Measurements from ENCODE around the gene NCOR1. TPM values are rescaled to one million over a fixed set of nuclear protein-coding genes. Genes with fewer than 3 reads are reported as not detected.
A peak's percentile ranks its signal among the peaks of the same experiment; 100 is the strongest.
"Not testable (repeated sequence)": the region's sequence is repeated elsewhere in the genome, so short reads cannot be mapped to it uniquely, and the experiment has no call there.

The NCOR1 gene
- polyA plus RNA-seq, 1 donor from 2014 or later = 166 TPM

GRCh38 chr17:16066125-16066524 lies 149.2 kb downstream of the NCOR1 start:
- peaks cover 7% of the 10 kb centered on the region for H3K36me3 Mint-ChIP-seq
- H3K4me1 Mint-ChIP-seq = no peaks in the 10 kb centered on the region
- no peak overlapping the region for H3K4me3 Mint-ChIP-seq
- H3K9me3 Mint-ChIP-seq = no peaks in the 10 kb centered on the region
- no peak overlapping the region for H3K27ac Mint-ChIP-seq
- H3K27me3 Mint-ChIP-seq = no peaks in the 10 kb centered on the region

GRCh38 chr17:16061631-16062030 lies 153.7 kb downstream of the NCOR1 start:
- Mint-ChIP-seq H3K4me1 (no peaks in the 10 kb centered on the region), H3K9me3 (no peaks in the 10 kb centered on the region), H3K4me3 (no peak overlapping the region), H3K36me3 (peaks cover 5% of the 10 kb centered on the region), H3K27me3 (no peaks in the 10 kb centered on the region), H3K27ac (no peak overlapping the region)

GRCh38 chr17:16055139-16055538 lies 160.2 kb downstream of the NCOR1 start:
- H3K4me1 Mint-ChIP-seq, H3K4me3 Mint-ChIP-seq, H3K27me3 Mint-ChIP-seq, H3K9me3 Mint-ChIP-seq: not testable (repeated sequence)
- peak overlapping the region in 1 of 3 donors; percentile 42 for H3K27ac Mint-ChIP-seq
- peaks cover 13% of the 10 kb centered on the region for H3K36me3 Mint-ChIP-seq

GRCh38 chr17:16052486-16052885 lies 162.8 kb downstream of the NCOR1 start:
- no peaks in the 10 kb centered on the region for H3K27me3 Mint-ChIP-seq
- peak overlapping the region in 1 of 3 donors; percentile 0 for H3K27ac Mint-ChIP-seq
- peaks cover 0 to 2% (median 0%) of the 10 kb centered on the region in 3 donors for H3K9me3 Mint-ChIP-seq
- H3K36me3 Mint-ChIP-seq = peaks cover 13% of the 10 kb centered on the region
- H3K4me3 Mint-ChIP-seq = peak overlapping the region in 1 of 4 donors; percentile 20
- peaks cover 2 to 6% (median 5%) of the 10 kb centered on the region in 3 donors for H3K4me1 Mint-ChIP-seq

GRCh38 chr17:16050844-16051243 lies 164.5 kb downstream of the NCOR1 start:
- Mint-ChIP-seq H3K4me3 (no peak overlapping the region), H3K36me3 (peaks cover 16% of the 10 kb centered on the region), H3K27ac (peak overlapping the region in 1 of 3 donors; percentile 13), H3K27me3 (no peaks in the 10 kb centered on the region), H3K4me1 (peaks cover 2 to 6% (median 5%) of the 10 kb centered on the region in 3 donors), H3K9me3 (peaks cover 0 to 2% (median 0%) of the 10 kb centered on the region in 3 donors)

- H3K27me3 Mint-ChIP-seq = no peaks in the 10 kb centered on the region
- H3K4me1 Mint-ChIP-seq = peaks cover 2 to 5% (median 2%) of the 10 kb centered on the region in 3 donors
- no peak overlapping the region for H3K27ac Mint-ChIP-seq
- H3K36me3 Mint-ChIP-seq = peaks cover 13% of the 10 kb centered on the region
- no peaks in the 10 kb centered on the region for H3K9me3 Mint-ChIP-seq
- H3K4me3 Mint-ChIP-seq = peak overlapping the region in 1 of 4 donors; percentile 37
Observed at GRCh38 chr17:16048811-16049449, 166.4 kb downstream of the NCOR1 start.

GRCh38 chr17:16046966-16047365 lies 168.4 kb downstream of the NCOR1 start:
- H3K36me3 Mint-ChIP-seq = peaks cover 6% of the 10 kb centered on the region
- no peak overlapping the region for H3K27ac Mint-ChIP-seq
- peaks cover 0 to 4% (median 2%) of the 10 kb centered on the region in 3 donors for H3K4me1 Mint-ChIP-seq
- no peak overlapping the region for H3K4me3 Mint-ChIP-seq
- H3K9me3 Mint-ChIP-seq = no peaks in the 10 kb centered on the region
- no peaks in the 10 kb centered on the region for H3K27me3 Mint-ChIP-seq

GRCh38 chr17:16044487-16044886 lies 170.8 kb downstream of the NCOR1 start:
- Mint-ChIP-seq H3K9me3 (no peaks in the 10 kb centered on the region), H3K4me1 (peaks cover 0 to 4% (median 2%) of the 10 kb centered on the region in 3 donors), H3K27me3 (no peaks in the 10 kb centered on the region), H3K27ac (peak overlapping the region in 1 of 3 donors; percentile 71), H3K36me3 (peaks cover 8% of the 10 kb centered on the region), H3K4me3 (peak overlapping the region in 1 of 4 donors; percentile 7)

GRCh38 chr17:16040710-16041251 lies 174.6 kb downstream of the NCOR1 start:
- peaks cover 2 to 5% (median 4%) of the 10 kb centered on the region in 3 donors for H3K4me1 Mint-ChIP-seq
- peaks cover 11% of the 10 kb centered on the region for H3K36me3 Mint-ChIP-seq
- H3K27me3 Mint-ChIP-seq = no peaks in the 10 kb centered on the region
- H3K4me3 Mint-ChIP-seq = no peak overlapping the region
- no peak overlapping the region for H3K27ac Mint-ChIP-seq
- H3K9me3 Mint-ChIP-seq = no peaks in the 10 kb centered on the region

GRCh38 chr17:16037636-16038035 lies 177.7 kb downstream of the NCOR1 start:
- no peaks in the 10 kb centered on the region for H3K27me3 Mint-ChIP-seq
- no peak overlapping the region for H3K4me3 Mint-ChIP-seq
- no peaks in the 10 kb centered on the region for H3K9me3 Mint-ChIP-seq
- H3K4me1 Mint-ChIP-seq = peaks cover 3 to 12% (median 7%) of the 10 kb centered on the region in 3 donors
- H3K27ac Mint-ChIP-seq = peak overlapping the region in 2 of 3 donors; percentile 6 to 22
- peaks cover 13% of the 10 kb centered on the region for H3K36me3 Mint-ChIP-seq

GRCh38 chr17:16036261-16036660 lies 179.1 kb downstream of the NCOR1 start:
- no peaks in the 10 kb centered on the region for H3K9me3 Mint-ChIP-seq
- H3K27ac Mint-ChIP-seq = peak overlapping the region in 2 of 3 donors; percentile 42 to 46
- no peaks in the 10 kb centered on the region for H3K27me3 Mint-ChIP-seq
- no peak overlapping the region for H3K4me3 Mint-ChIP-seq
- peaks cover 16% of the 10 kb centered on the region for H3K36me3 Mint-ChIP-seq
- peaks cover 3 to 12% (median 7%) of the 10 kb centered on the region in 3 donors for H3K4me1 Mint-ChIP-seq

GRCh38 chr17:16033729-16034349 lies 181.5 kb downstream of the NCOR1 start:
- H3K4me1 Mint-ChIP-seq = peaks cover 3 to 12% (median 7%) of the 10 kb centered on the region in 3 donors
- no peak overlapping the region for H3K4me3 Mint-ChIP-seq
- H3K27me3 Mint-ChIP-seq = no peaks in the 10 kb centered on the region
- H3K9me3 Mint-ChIP-seq = no peaks in the 10 kb centered on the region
- peak overlapping the region in 2 of 3 donors; percentile 24 to 36 for H3K27ac Mint-ChIP-seq
- H3K36me3 Mint-ChIP-seq = peaks cover 14% of the 10 kb centered on the region

- no peak overlapping the region for H3K4me3 Mint-ChIP-seq
- peaks cover 16% of the 10 kb centered on the region for H3K36me3 Mint-ChIP-seq
Observed at GRCh38 chr17:16027708-16028584, 187.4 kb downstream of the NCOR1 start.

GRCh38 chr17:16026895-16027294 lies 188.4 kb downstream of the NCOR1 start:
- peaks cover 0 to 4% (median 0%) of the 10 kb centered on the region in 3 donors for H3K4me1 Mint-ChIP-seq
- no peaks in the 10 kb centered on the region for H3K9me3 Mint-ChIP-seq
- H3K4me3 Mint-ChIP-seq = no peak overlapping the region
- H3K27ac Mint-ChIP-seq = no peak overlapping the region
- peaks cover 12% of the 10 kb centered on the region for H3K36me3 Mint-ChIP-seq
- no peaks in the 10 kb centered on the region for H3K27me3 Mint-ChIP-seq

More at GRCh38 chr17:16027708-16028584, 187.4 kb downstream of the NCOR1 start:
- Mint-ChIP-seq H3K27ac (peak overlapping the region in 2 of 3 donors; percentile 7 to 8), H3K27me3 (no peaks in the 10 kb centered on the region), H3K9me3 (no peaks in the 10 kb centered on the region), H3K4me1 (peaks cover 0 to 4% (median 0%) of the 10 kb centered on the region in 3 donors)
